Measurements from ENCODE around the gene CASP4. TPM values are rescaled to one million over a fixed set of nuclear protein-coding genes. Genes with fewer than 3 reads are reported as not detected.

The CASP4 gene
- total and polyA plus RNA-seq, 2 experiments from 2014 or later: 0.35 TPM; not detected in 1

DNA sequence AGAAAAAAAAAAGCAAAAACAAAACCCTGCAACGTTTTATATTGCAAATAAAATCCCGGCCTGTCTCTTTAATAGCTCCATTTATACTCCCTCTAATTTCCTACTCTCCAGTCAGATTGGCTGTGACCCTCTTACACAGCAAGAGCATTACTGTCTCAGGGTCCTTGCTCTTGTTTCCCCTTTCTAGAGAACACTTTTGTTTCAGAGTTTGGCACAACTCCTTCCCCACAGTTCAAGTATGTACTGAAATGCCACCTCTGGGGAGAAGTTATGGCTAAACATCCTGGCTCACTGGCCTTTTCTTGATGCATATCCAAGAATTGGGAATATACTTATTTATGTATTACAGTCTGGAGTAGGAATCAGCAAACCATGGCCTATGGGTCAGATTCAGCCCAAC is 72.7 kb downstream of the CASP4 start (continued):
- TF ChIP-seq, protein P1, sequence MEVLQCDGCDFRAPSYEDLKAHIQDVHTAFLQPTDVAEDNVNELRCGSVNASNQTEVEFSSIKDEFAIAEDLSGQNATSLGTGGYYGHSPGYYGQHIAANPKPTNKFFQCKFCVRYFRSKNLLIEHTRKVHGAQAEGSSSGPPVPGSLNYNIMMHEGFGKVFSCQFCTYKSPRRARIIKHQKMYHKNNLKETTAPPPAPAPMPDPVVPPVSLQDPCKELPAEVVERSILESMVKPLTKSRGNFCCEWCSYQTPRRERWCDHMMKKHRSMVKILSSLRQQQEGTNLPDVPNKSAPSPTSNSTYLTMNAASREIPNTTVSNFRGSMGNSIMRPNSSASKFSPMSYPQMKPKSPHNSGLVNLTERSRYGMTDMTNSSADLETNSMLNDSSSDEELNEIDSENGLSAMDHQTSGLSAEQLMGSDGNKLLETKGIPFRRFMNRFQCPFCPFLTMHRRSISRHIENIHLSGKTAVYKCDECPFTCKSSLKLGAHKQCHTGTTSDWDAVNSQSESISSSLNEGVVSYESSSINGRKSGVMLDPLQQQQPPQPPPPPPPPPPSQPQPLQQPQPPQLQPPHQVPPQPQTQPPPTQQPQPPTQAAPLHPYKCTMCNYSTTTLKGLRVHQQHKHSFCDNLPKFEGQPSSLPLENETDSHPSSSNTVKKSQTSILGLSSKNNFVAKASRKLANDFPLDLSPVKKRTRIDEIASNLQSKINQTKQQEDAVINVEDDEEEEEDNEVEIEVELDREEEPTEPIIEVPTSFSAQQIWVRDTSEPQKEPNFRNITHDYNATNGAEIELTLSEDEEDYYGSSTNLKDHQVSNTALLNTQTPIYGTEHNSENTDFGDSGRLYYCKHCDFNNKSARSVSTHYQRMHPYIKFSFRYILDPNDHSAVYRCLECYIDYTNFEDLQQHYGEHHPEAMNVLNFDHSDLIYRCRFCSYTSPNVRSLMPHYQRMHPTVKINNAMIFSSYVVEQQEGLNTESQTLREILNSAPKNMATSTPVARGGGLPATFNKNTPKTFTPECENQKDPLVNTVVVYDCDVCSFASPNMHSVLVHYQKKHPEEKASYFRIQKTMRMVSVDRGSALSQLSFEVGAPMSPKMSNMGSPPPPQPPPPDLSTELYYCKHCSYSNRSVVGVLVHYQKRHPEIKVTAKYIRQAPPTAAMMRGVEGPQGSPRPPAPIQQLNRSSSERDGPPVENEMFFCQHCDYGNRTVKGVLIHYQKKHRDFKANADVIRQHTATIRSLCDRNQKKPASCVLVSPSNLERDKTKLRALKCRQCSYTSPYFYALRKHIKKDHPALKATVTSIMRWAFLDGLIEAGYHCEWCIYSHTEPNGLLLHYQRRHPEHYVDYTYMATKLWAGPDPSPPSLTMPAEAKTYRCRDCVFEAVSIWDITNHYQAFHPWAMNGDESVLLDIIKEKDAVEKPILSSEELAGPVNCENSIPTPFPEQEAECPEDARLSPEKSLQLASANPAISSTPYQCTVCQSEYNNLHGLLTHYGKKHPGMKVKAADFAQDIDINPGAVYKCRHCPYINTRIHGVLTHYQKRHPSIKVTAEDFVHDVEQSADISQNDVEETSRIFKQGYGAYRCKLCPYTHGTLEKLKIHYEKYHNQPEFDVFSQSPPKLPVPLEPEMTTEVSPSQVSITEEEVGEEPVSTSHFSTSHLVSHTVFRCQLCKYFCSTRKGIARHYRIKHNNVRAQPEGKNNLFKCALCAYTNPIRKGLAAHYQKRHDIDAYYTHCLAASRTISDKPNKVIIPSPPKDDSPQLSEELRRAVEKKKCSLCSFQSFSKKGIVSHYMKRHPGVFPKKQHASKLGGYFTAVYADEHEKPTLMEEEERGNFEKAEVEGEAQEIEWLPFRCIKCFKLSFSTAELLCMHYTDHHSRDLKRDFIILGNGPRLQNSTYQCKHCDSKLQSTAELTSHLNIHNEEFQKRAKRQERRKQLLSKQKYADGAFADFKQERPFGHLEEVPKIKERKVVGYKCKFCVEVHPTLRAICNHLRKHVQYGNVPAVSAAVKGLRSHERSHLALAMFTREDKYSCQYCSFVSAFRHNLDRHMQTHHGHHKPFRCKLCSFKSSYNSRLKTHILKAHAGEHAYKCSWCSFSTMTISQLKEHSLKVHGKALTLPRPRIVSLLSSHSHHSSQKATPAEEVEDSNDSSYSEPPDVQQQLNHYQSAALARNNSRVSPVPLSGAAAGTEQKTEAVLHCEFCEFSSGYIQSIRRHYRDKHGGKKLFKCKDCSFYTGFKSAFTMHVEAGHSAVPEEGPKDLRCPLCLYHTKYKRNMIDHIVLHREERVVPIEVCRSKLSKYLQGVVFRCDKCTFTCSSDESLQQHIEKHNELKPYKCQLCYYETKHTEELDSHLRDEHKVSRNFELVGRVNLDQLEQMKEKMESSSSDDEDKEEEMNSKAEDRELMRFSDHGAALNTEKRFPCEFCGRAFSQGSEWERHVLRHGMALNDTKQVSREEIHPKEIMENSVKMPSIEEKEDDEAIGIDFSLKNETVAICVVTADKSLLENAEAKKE (CRISPR knock-in tag; IDR thresholded peaks at IDR 0.05): no peak
- no peak for TF ChIP-seq ZNF331 (CRISPR knock-in tag; IDR thresholded peaks at IDR 0.05; ENCODE audit: low read depth)
- TF ChIP-seq, protein P2, sequence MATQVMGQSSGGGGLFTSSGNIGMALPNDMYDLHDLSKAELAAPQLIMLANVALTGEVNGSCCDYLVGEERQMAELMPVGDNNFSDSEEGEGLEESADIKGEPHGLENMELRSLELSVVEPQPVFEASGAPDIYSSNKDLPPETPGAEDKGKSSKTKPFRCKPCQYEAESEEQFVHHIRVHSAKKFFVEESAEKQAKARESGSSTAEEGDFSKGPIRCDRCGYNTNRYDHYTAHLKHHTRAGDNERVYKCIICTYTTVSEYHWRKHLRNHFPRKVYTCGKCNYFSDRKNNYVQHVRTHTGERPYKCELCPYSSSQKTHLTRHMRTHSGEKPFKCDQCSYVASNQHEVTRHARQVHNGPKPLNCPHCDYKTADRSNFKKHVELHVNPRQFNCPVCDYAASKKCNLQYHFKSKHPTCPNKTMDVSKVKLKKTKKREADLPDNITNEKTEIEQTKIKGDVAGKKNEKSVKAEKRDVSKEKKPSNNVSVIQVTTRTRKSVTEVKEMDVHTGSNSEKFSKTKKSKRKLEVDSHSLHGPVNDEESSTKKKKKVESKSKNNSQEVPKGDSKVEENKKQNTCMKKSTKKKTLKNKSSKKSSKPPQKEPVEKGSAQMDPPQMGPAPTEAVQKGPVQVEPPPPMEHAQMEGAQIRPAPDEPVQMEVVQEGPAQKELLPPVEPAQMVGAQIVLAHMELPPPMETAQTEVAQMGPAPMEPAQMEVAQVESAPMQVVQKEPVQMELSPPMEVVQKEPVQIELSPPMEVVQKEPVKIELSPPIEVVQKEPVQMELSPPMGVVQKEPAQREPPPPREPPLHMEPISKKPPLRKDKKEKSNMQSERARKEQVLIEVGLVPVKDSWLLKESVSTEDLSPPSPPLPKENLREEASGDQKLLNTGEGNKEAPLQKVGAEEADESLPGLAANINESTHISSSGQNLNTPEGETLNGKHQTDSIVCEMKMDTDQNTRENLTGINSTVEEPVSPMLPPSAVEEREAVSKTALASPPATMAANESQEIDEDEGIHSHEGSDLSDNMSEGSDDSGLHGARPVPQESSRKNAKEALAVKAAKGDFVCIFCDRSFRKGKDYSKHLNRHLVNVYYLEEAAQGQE (IDR thresholded peaks at IDR 0.05; ENCODE audit: unreplicated experiment): no peak
- TF ChIP-seq CREB1 (CRISPR knock-in tag; IDR thresholded peaks at IDR 0.05; ENCODE audit: low read depth): no peak
- TF ChIP-seq JUNB (IDR thresholded peaks at IDR 0.05; ENCODE audit: unreplicated experiment): no peak
- TF ChIP-seq, protein P3, sequence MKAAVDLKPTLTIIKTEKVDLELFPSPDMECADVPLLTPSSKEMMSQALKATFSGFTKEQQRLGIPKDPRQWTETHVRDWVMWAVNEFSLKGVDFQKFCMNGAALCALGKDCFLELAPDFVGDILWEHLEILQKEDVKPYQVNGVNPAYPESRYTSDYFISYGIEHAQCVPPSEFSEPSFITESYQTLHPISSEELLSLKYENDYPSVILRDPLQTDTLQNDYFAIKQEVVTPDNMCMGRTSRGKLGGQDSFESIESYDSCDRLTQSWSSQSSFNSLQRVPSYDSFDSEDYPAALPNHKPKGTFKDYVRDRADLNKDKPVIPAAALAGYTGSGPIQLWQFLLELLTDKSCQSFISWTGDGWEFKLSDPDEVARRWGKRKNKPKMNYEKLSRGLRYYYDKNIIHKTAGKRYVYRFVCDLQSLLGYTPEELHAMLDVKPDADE (IDR thresholded peaks at IDR 0.05): no peak
- TF ChIP-seq STAT1 (IDR thresholded peaks at IDR 0.05; ENCODE audit: unreplicated experiment): no peak

Data from GM23338 (cell line).